ENCODE results near the gene ADCY1.
A peak's percentile ranks its signal among the peaks of the same experiment; 100 is the strongest.

ADCY1 gene

GRCh38 chr7:45582136-45582749 is 8.1 kb downstream of the ADCY1 start:
- 92% methylated on average over 2 of the region's 5 CpGs for WGBS (ENCODE audit: insufficient coverage)
- POLR2A ChIA-PET: no interaction called here

DNA sequence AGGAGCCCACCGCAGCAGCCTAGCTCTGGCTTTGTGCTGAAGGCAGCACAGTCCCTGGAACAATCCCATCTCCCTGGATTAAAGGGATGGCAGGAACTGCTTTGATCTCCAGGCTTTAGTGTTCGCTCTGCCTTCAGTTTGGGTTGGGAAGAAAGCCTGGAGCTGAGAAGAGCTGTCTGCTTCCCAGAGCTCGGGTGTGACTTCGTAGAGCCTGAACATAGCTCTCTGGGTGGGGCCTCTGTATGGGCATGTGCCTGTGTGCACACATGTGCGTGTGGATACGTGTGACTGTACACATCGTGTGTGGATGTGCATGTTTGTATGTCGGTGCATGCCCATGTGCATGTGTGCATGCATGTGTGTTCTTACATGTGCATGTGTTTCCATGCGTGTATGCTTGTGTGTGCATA is 8.7 kb downstream of the ADCY1 start:
- Histone ChIP-seq H3K27ac (ENCODE audit: insufficient read depth in 1 of 2, low read depth in 1 of 2, low read length in 2 of 2, poor library complexity in 1 of 2, severe bottlenecking in 2 of 2) (no peak overlapping the region), H3K9me3 (ENCODE audit: control extremely low read depth in 1 of 5, control insufficient read depth in 4 of 5, insufficient read depth in 2 of 5, low read depth in 1 of 5, low read length in 4 of 5) (no peaks in the 10 kb centered on the region), H3K4me3 (ENCODE audit: control insufficient read depth in 1 of 7, extremely low read depth in 1 of 7, insufficient read depth in 4 of 7, low read depth in 2 of 7, low read length in 6 of 7) (no peak overlapping the region), H3K4me1 (ENCODE audit: control extremely low read depth in 1 of 4, control insufficient read depth in 4 of 4, insufficient read depth in 4 of 4, low read length in 3 of 4) (no peaks in the 10 kb centered on the region), H3K27me3 (replicated peaks in 2 of 5; ENCODE audit: control insufficient read depth in 4 of 5, insufficient read depth in 5 of 5, low read length in 4 of 5) (peaks cover 0 to 10% (median 2%) of the 10 kb centered on the region in 5 experiments), H3K36me3 (ENCODE audit: control insufficient read depth in 4 of 4, insufficient read depth in 4 of 4, low read length in 3 of 4) (no peaks in the 10 kb centered on the region)
- ChIA-PET CTCF (interaction anchor here (1.0 to 2.1 kb wide), 2 partner anchors 13 to 24 kb away, joined by 3 to 7 read pairs; no protein-coding TSS in a partner anchor), POLR2A (no interaction called here)
- 91% methylated on average over 5 of the region's 9 CpGs for WGBS (ENCODE audit: insufficient coverage)
- DNase-seq: peak in 1 of 3 donors; percentile 15

More at GRCh38 chr7:45582136-45582749, 8.1 kb downstream of the ADCY1 start:
- CTCF ChIA-PET: interaction anchor here (1.0 to 2.1 kb wide), 2 partner anchors 14 to 25 kb away, joined by 3 to 7 read pairs; no protein-coding TSS in a partner anchor
- H3K4me3 ChIP-seq (ENCODE audit: control insufficient read depth in 1 of 7, extremely low read depth in 1 of 7, insufficient read depth in 4 of 7, low read depth in 2 of 7, low read length in 6 of 7): no peak overlapping the region
- DNase-seq: no peak
- H3K27ac ChIP-seq (ENCODE audit: insufficient read depth in 1 of 2, low read depth in 1 of 2, low read length in 2 of 2, poor library complexity in 1 of 2, severe bottlenecking in 2 of 2): no peak overlapping the region
- no peaks in the 10 kb centered on the region for H3K36me3 ChIP-seq (ENCODE audit: control insufficient read depth in 4 of 4, insufficient read depth in 4 of 4, low read length in 3 of 4)
- no peaks in the 10 kb centered on the region for H3K9me3 ChIP-seq (ENCODE audit: control extremely low read depth in 1 of 5, control insufficient read depth in 4 of 5, insufficient read depth in 2 of 5, low read depth in 1 of 5, low read length in 4 of 5)
- no peaks in the 10 kb centered on the region for H3K4me1 ChIP-seq (ENCODE audit: control extremely low read depth in 1 of 4, control insufficient read depth in 4 of 4, insufficient read depth in 4 of 4, low read length in 3 of 4)
- H3K27me3 ChIP-seq (replicated peaks in 2 of 5; ENCODE audit: control insufficient read depth in 4 of 5, insufficient read depth in 5 of 5, low read length in 4 of 5): peaks cover 0 to 16% (median 7%) of the 10 kb centered on the region in 5 experiments

GRCh38 chr7:45583296-45583695 is 9.1 kb downstream of the ADCY1 start:
- peaks cover 0 to 6% (median 2%) of the 10 kb centered on the region in 5 experiments for H3K27me3 ChIP-seq (replicated peaks in 2 of 5; ENCODE audit: control insufficient read depth in 4 of 5, insufficient read depth in 5 of 5, low read length in 4 of 5)
- no peaks in the 10 kb centered on the region for H3K4me1 ChIP-seq (ENCODE audit: control extremely low read depth in 1 of 4, control insufficient read depth in 4 of 4, insufficient read depth in 4 of 4, low read length in 3 of 4)
- 80% methylated on average over 1 of the region's 2 CpGs for WGBS (ENCODE audit: insufficient coverage)
- CTCF ChIA-PET: interaction anchor here (1.0 kb wide), 1 partner anchor 13 kb away, joined by 3 read pairs; no protein-coding TSS in a partner anchor
- no peak overlapping the region for H3K27ac ChIP-seq (ENCODE audit: insufficient read depth in 1 of 2, low read depth in 1 of 2, low read length in 2 of 2, poor library complexity in 1 of 2, severe bottlenecking in 2 of 2)
- POLR2A ChIA-PET: no interaction called here
- no peaks in the 10 kb centered on the region for H3K36me3 ChIP-seq (ENCODE audit: control insufficient read depth in 4 of 4, insufficient read depth in 4 of 4, low read length in 3 of 4)
- DNase-seq: no peak
- no peaks in the 10 kb centered on the region for H3K9me3 ChIP-seq (ENCODE audit: control extremely low read depth in 1 of 5, control insufficient read depth in 4 of 5, insufficient read depth in 2 of 5, low read depth in 1 of 5, low read length in 4 of 5)
- no peak overlapping the region for H3K4me3 ChIP-seq (ENCODE audit: control insufficient read depth in 1 of 7, extremely low read depth in 1 of 7, insufficient read depth in 4 of 7, low read depth in 2 of 7, low read length in 6 of 7)

DNA sequence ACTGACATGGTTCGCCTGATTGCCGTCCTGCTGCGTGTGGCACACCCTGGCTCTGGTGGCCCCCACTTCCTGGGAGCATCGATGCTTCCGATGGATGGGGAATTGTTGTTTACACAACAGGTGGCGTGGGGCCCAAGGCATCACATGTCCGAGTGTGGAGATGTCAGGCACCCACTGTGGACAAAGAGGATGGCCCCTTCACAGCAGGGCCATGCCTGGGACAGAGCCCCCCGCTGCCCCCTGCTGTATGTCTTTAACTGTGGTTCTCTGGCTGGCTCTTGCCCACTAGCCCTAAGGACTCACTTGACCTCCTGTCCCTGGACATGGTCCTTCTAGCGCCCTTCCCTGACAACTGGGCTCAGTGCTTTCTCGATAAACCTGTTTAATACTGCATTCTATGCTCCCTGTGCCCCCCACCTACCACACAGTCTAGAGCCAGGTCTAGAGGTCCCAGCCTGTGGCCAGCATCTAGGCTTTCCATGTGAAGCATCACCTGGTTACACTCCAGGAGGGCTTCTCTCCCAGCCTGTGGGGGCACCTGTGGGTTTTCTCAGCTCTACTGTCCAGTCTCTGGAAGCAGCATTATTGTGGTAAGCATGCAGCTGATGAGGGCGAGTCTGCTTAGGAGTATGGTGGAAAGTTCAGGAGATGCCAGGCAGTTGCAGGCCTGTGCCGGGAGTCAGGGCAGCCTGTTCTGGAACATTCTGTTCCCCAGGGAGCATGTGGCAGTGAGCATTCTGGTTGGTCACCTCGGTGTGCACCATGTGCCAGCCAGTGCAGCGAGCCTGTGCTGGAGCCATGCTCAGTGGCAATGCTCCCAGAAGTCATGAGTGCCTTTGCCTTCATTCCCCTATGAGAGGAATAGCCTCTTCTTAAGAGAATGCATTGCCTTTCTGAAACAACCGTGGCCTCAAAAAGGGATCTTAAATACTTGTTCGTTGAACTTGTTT is 10.4 kb downstream of the ADCY1 start:
- H3K9me3 ChIP-seq (ENCODE audit: control extremely low read depth in 1 of 5, control insufficient read depth in 4 of 5, insufficient read depth in 2 of 5, low read depth in 1 of 5, low read length in 4 of 5): no peaks in the 10 kb centered on the region
- H3K36me3 ChIP-seq (ENCODE audit: control insufficient read depth in 4 of 4, insufficient read depth in 4 of 4, low read length in 3 of 4): no peaks in the 10 kb centered on the region
- no peaks in the 10 kb centered on the region for H3K4me1 ChIP-seq (ENCODE audit: control extremely low read depth in 1 of 4, control insufficient read depth in 4 of 4, insufficient read depth in 4 of 4, low read length in 3 of 4)
- no peak overlapping the region for H3K4me3 ChIP-seq (ENCODE audit: control insufficient read depth in 1 of 7, extremely low read depth in 1 of 7, insufficient read depth in 4 of 7, low read depth in 2 of 7, low read length in 6 of 7)
- CTCF ChIA-PET: no interaction called here
- POLR2A ChIA-PET: no interaction called here
- DNase-seq: no peak
- H3K27ac ChIP-seq (ENCODE audit: insufficient read depth in 1 of 2, low read depth in 1 of 2, low read length in 2 of 2, poor library complexity in 1 of 2, severe bottlenecking in 2 of 2): no peak overlapping the region
- 96% methylated on average over 15 of the region's 16 CpGs for WGBS (ENCODE audit: insufficient coverage)
- peaks cover 0 to 2% (median 0%) of the 10 kb centered on the region in 5 experiments for H3K27me3 ChIP-seq (replicated peaks in 2 of 5; ENCODE audit: control insufficient read depth in 4 of 5, insufficient read depth in 5 of 5, low read length in 4 of 5)

GRCh38 chr7:45585628-45586027 is 11.5 kb downstream of the ADCY1 start:
- ChIA-PET POLR2A (no interaction called here), CTCF (no interaction called here)
- H3K9me3 ChIP-seq (ENCODE audit: control extremely low read depth in 1 of 5, control insufficient read depth in 4 of 5, insufficient read depth in 2 of 5, low read depth in 1 of 5, low read length in 4 of 5): no peaks in the 10 kb centered on the region
- no peaks in the 10 kb centered on the region for H3K36me3 ChIP-seq (ENCODE audit: control insufficient read depth in 4 of 4, insufficient read depth in 4 of 4, low read length in 3 of 4)
- WGBS (ENCODE audit: insufficient coverage): 100% methylated on average over 5 of the region's 5 CpGs
- DNase-seq: no peak
- no peaks in the 10 kb centered on the region for H3K4me1 ChIP-seq (ENCODE audit: control extremely low read depth in 1 of 4, control insufficient read depth in 4 of 4, insufficient read depth in 4 of 4, low read length in 3 of 4)
- no peak overlapping the region for H3K4me3 ChIP-seq (ENCODE audit: control insufficient read depth in 1 of 7, extremely low read depth in 1 of 7, insufficient read depth in 4 of 7, low read depth in 2 of 7, low read length in 6 of 7)
- H3K27me3 ChIP-seq (replicated peaks in 2 of 5; ENCODE audit: control insufficient read depth in 4 of 5, insufficient read depth in 5 of 5, low read length in 4 of 5): peaks cover 0 to 2% (median 0%) of the 10 kb centered on the region in 5 experiments
- no peak overlapping the region for H3K27ac ChIP-seq (ENCODE audit: insufficient read depth in 1 of 2, low read depth in 1 of 2, low read length in 2 of 2, poor library complexity in 1 of 2, severe bottlenecking in 2 of 2)

DNA sequence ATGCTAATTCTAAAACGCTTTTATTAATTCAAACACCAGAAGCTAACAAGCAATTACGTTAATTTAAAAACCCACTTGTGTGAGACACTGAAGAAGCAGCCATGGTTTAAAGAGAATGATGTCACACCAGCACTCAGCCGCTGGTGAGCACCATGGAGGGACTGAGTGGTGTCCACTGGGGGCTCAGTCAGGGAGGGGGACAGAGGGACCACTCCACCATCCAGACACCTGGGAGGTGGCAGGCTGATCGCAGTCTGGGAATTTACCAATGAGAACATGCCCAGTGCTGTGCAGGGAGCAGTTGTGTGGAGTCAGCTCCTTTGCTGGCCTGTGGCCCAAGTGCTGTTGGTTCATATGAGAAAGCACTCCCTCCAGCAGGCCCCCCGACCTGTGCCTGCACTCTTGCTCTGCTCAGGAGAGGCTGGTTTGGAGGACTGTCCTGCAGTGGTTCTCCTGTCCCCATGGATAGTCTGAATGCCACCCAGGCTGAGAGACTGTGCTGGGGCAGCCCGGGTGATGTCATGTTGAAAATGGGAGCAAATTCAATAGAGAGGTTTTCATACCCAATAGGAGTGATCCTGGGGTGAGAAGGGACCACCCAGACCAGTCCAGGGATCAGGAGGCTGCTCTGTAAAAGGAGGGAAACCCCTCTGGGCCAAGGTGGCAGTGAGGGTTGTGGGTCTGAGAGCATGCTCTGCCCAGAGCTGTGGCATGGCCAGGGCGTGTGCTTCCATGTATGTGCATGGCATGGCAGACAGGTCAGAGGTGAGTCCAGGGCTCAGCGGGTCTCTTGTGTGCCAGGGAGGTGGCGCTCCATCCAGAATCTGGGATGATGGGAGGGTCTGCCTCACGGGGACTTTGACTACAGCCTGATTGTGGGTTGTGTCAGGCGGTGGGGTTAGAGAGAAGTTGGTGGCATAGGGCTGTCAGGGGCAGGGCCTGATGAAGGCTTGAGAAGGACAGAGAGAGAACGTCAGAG is 12.7 kb downstream of the ADCY1 start:
- Histone ChIP-seq H3K27ac (ENCODE audit: insufficient read depth in 1 of 2, low read depth in 1 of 2, low read length in 2 of 2, poor library complexity in 1 of 2, severe bottlenecking in 2 of 2) (no peak overlapping the region), H3K9me3 (ENCODE audit: control extremely low read depth in 1 of 5, control insufficient read depth in 4 of 5, insufficient read depth in 2 of 5, low read depth in 1 of 5, low read length in 4 of 5) (no peaks in the 10 kb centered on the region), H3K4me3 (ENCODE audit: control insufficient read depth in 1 of 7, extremely low read depth in 1 of 7, insufficient read depth in 4 of 7, low read depth in 2 of 7, low read length in 6 of 7) (no peak overlapping the region), H3K4me1 (ENCODE audit: control extremely low read depth in 1 of 4, control insufficient read depth in 4 of 4, insufficient read depth in 4 of 4, low read length in 3 of 4) (no peaks in the 10 kb centered on the region), H3K27me3 (replicated peaks in 2 of 5; ENCODE audit: control insufficient read depth in 4 of 5, insufficient read depth in 5 of 5, low read length in 4 of 5) (peaks cover 0 to 2% (median 0%) of the 10 kb centered on the region in 5 experiments), H3K36me3 (ENCODE audit: control insufficient read depth in 4 of 4, insufficient read depth in 4 of 4, low read length in 3 of 4) (no peaks in the 10 kb centered on the region)
- ChIA-PET POLR2A (no interaction called here), CTCF (interaction anchor here (0.5 to 0.8 kb wide), 2 partner anchors 9 to 413 kb away, joined by 3 read pairs; no protein-coding TSS in a partner anchor)
- 97% methylated on average over 10 of the region's 12 CpGs for WGBS (ENCODE audit: insufficient coverage)
- DNase-seq: no peak
